ENCODE measurements around the gene APBB1. TPM values are rescaled to one million over a fixed set of nuclear protein-coding genes. Genes with fewer than 3 reads are reported as not detected.

Gene APBB1
- polyA plus RNA-seq, 1 experiment, result 42.2 TPM

- POLR2A ChIA-PET, result interaction anchor here (0.7 to 1.0 kb wide), 2 partner anchors 61 to 64 kb away, joined by 3 to 4 read pairs; no protein-coding TSS in a partner anchor
- Histone ChIP-seq H3K4me3 (ENCODE audit: low read depth, low read length) (no peak overlapping the region), H3K27ac (ENCODE audit: low read depth, low read length) (no peak overlapping the region), H3K27me3 (ENCODE audit: control insufficient read depth, insufficient read depth, low read length) (no peaks in the 10 kb centered on the region), H3K9me3 (ENCODE audit: control insufficient read depth, insufficient read depth, low read length) (no peaks in the 10 kb centered on the region)
- TF ChIP-seq CTCF (IDR thresholded peaks at IDR 0.05; ENCODE audit: low read depth, low read length), result peak; percentile 89
- CTCF ChIA-PET, result interaction anchor here (0.6 to 15.7 kb wide), 37 partner anchors 10 to 802 kb away, joined by 3 to 604 read pairs (median 4); partner anchors contain the start of genes MRPL17, SMPD1 and TRIM3
- DNase-seq (ENCODE audit: low read depth, low spot score), result no peak
These were observed 24.5 kb upstream of the APBB1 start for GRCh38 chr11:6443269-6444003.

GRCh38 chr11:6442441-6442840, 23.5 kb upstream of the APBB1 start:
- ChIA-PET CTCF (interaction anchor here (1.1 to 15.7 kb wide), 14 partner anchors 11 to 154 kb away, joined by 3 to 604 read pairs (median 16); no protein-coding TSS in a partner anchor), POLR2A (no interaction called here)
- Histone ChIP-seq H3K27me3 (ENCODE audit: control insufficient read depth, insufficient read depth, low read length) (no peaks in the 10 kb centered on the region), H3K27ac (ENCODE audit: low read depth, low read length) (no peak overlapping the region), H3K9me3 (ENCODE audit: control insufficient read depth, insufficient read depth, low read length) (no peaks in the 10 kb centered on the region), H3K4me3 (ENCODE audit: low read depth, low read length) (no peak overlapping the region)
- no peak for TF ChIP-seq CTCF (IDR thresholded peaks at IDR 0.05; ENCODE audit: low read depth, low read length)
- no peak for DNase-seq (ENCODE audit: low read depth, low spot score)

- no peak for DNase-seq (ENCODE audit: low read depth, low spot score)
- POLR2A ChIA-PET, result interaction anchor here (0.5 to 1.0 kb wide), 3 partner anchors 14 to 232 kb away, joined by 3 to 4 read pairs (median 3); partner anchors contain the start of gene APBB1
- CTCF ChIA-PET, result interaction anchor here (0.9 to 15.7 kb wide), 5 partner anchors 11 to 265 kb away, joined by 4 to 604 read pairs (median 16); no protein-coding TSS in a partner anchor
- Histone ChIP-seq H3K27ac (ENCODE audit: low read depth, low read length) (no peak within 1 kb of the TSS), H3K4me3 (ENCODE audit: low read depth, low read length) (no peak within 1 kb of the TSS), H3K27me3 (ENCODE audit: control insufficient read depth, insufficient read depth, low read length) (no peaks in the 10 kb centered on the region), H3K9me3 (ENCODE audit: control insufficient read depth, insufficient read depth, low read length) (no peaks in the 10 kb centered on the region)
- no peak for TF ChIP-seq CTCF (IDR thresholded peaks at IDR 0.05; ENCODE audit: low read depth, low read length)
These were observed 22.0 kb upstream of the APBB1 start, which contains the start of gene HPX for GRCh38 chr11:6440906-6441358. HPX (minus strand) TSS chr11:6440987; CDS start chr11:6440963, 24 bp downstream.

- DNase-seq (ENCODE audit: low read depth, low spot score), result no peak
- ChIA-PET CTCF (interaction anchor here (0.6 to 15.7 kb wide), 22 partner anchors 9 to 714 kb away, joined by 3 to 604 read pairs (median 4); partner anchors contain the start of genes APBB1 and MRPL17), POLR2A (interaction anchor here (1.4 kb wide), 1 partner anchor 20 kb away, joined by 4 read pairs; the partner anchor contains the start of gene APBB1)
- H3K27me3 ChIP-seq (ENCODE audit: control insufficient read depth, insufficient read depth, low read length), result no peaks in the 10 kb centered on the region
- H3K27ac ChIP-seq (ENCODE audit: low read depth, low read length), result no peak overlapping the region
- no peak overlapping the region for H3K4me3 ChIP-seq (ENCODE audit: low read depth, low read length)
- TF ChIP-seq CTCF (IDR thresholded peaks at IDR 0.05; ENCODE audit: low read depth, low read length), result peak; percentile 82
- H3K9me3 ChIP-seq (ENCODE audit: control insufficient read depth, insufficient read depth, low read length), result no peaks in the 10 kb centered on the region
These were observed 20.2 kb upstream of the APBB1 start for GRCh38 chr11:6438979-6439571.
